ENCODE results near the gene BPHL.
"Not testable (repeated sequence)": the region's sequence is repeated elsewhere in the genome, so short reads cannot be mapped to it uniquely, and the experiment has no call there.

Gene BPHL

GRCh38 chr6:3186974-3187382 is 68.5 kb downstream of the BPHL start:
- no peaks in the 10 kb centered on the region for H3K36me3 ChIP-seq (ENCODE audit: insufficient read depth, low read length)
- H3K9me3 ChIP-seq (ENCODE audit: insufficient read depth, low read depth, low read length): peaks cover 3% of the 10 kb centered on the region; the same call in 1 of the 2 replicates
- no peak overlapping the region for H3K9ac ChIP-seq (ENCODE audit: low read depth, low read length)
- no peak overlapping the region for H3K4me3 ChIP-seq (ENCODE audit: low read length)
- WGBS: 96% methylated on average over 3 of the region's 3 CpGs
- no peaks in the 10 kb centered on the region for H3K4me1 ChIP-seq (ENCODE audit: insufficient read depth, low read length)
- no peak overlapping the region for H3K27ac ChIP-seq (ENCODE audit: low read depth, low read length)
- H3K27me3 ChIP-seq (ENCODE audit: insufficient read depth, low read length): no peaks in the 10 kb centered on the region

- Histone ChIP-seq H3K4me3 (ENCODE audit: low read length) (no peak overlapping the region), H3K27ac (ENCODE audit: low read depth, low read length) (no peak overlapping the region), H3K36me3 (ENCODE audit: insufficient read depth, low read length) (no peaks in the 10 kb centered on the region), H3K9ac (ENCODE audit: low read depth, low read length) (no peak overlapping the region), H3K9me3 (ENCODE audit: insufficient read depth, low read depth, low read length) (peaks cover 3% of the 10 kb centered on the region; the same call in 1 of the 2 replicates), H3K4me1 (ENCODE audit: insufficient read depth, low read length) (peaks cover 5% of the 10 kb centered on the region), H3K27me3 (ENCODE audit: insufficient read depth, low read length) (no peaks in the 10 kb centered on the region)
- WGBS: 94% methylated on average over 6 of the region's 7 CpGs
Observed at GRCh38 chr6:3188262-3188661, 69.8 kb downstream of the BPHL start.

- H3K4me1 ChIP-seq (ENCODE audit: insufficient read depth, low read length): peaks cover 12% of the 10 kb centered on the region
- not testable (repeated sequence) for H3K27me3 ChIP-seq (ENCODE audit: insufficient read depth, low read length); H3K4me3 ChIP-seq (ENCODE audit: low read length); H3K9me3 ChIP-seq (ENCODE audit: insufficient read depth, low read depth, low read length); H3K9ac ChIP-seq (ENCODE audit: low read depth, low read length); H3K27ac ChIP-seq (ENCODE audit: low read depth, low read length); H3K36me3 ChIP-seq (ENCODE audit: insufficient read depth, low read length)
- 96% methylated on average over 10 of the region's 10 CpGs for WGBS
Observed at GRCh38 chr6:3189192-3189591, 70.7 kb downstream of the BPHL start.

GRCh38 chr6:3190056-3190455 is 71.5 kb downstream of the BPHL start:
- no peak overlapping the region for H3K27ac ChIP-seq (ENCODE audit: low read depth, low read length)
- H3K9me3 ChIP-seq (ENCODE audit: insufficient read depth, low read depth, low read length): peaks cover 3% of the 10 kb centered on the region; the same call in 1 of the 2 replicates
- no peak overlapping the region for H3K4me3 ChIP-seq (ENCODE audit: low read length)
- 94% methylated on average over 4 of the region's 4 CpGs for WGBS
- no peaks in the 10 kb centered on the region for H3K36me3 ChIP-seq (ENCODE audit: insufficient read depth, low read length)
- no peaks in the 10 kb centered on the region for H3K27me3 ChIP-seq (ENCODE audit: insufficient read depth, low read length)
- no peak overlapping the region for H3K9ac ChIP-seq (ENCODE audit: low read depth, low read length)
- H3K4me1 ChIP-seq (ENCODE audit: insufficient read depth, low read length): peaks cover 20% of the 10 kb centered on the region

- H3K4me3 ChIP-seq (ENCODE audit: low read length): no peak overlapping the region
- WGBS: 98% methylated on average over 5 of the region's 5 CpGs
Observed at GRCh38 chr6:3190779-3191178, 72.3 kb downstream of the BPHL start.

GRCh38 chr6:3193102-3193849 is 74.8 kb downstream of the BPHL start:
- WGBS: 60% methylated on average over 23 of the region's 23 CpGs
- H3K9ac ChIP-seq (ENCODE audit: low read depth, low read length): no peak overlapping the region; the same call in 1 of the 2 replicates
- H3K27me3 ChIP-seq (ENCODE audit: insufficient read depth, low read length): no peaks in the 10 kb centered on the region
- H3K4me3 ChIP-seq (ENCODE audit: low read length): no peak overlapping the region
- H3K27ac ChIP-seq (ENCODE audit: low read depth, low read length): peak overlapping the region; percentile 65
- H3K9me3 ChIP-seq (ENCODE audit: insufficient read depth, low read depth, low read length): peaks cover 3% of the 10 kb centered on the region; the same call in 1 of the 2 replicates
- H3K4me1 ChIP-seq (ENCODE audit: insufficient read depth, low read length): peaks cover 28% of the 10 kb centered on the region
- H3K36me3 ChIP-seq (ENCODE audit: insufficient read depth, low read length): no peaks in the 10 kb centered on the region

More at GRCh38 chr6:3190779-3191178, 72.3 kb downstream of the BPHL start:
- Histone ChIP-seq H3K9me3 (ENCODE audit: insufficient read depth, low read depth, low read length) (peaks cover 3% of the 10 kb centered on the region; the same call in 1 of the 2 replicates), H3K27ac (ENCODE audit: low read depth, low read length) (no peak overlapping the region), H3K27me3 (ENCODE audit: insufficient read depth, low read length) (no peaks in the 10 kb centered on the region), H3K4me1 (ENCODE audit: insufficient read depth, low read length) (peaks cover 25% of the 10 kb centered on the region), H3K36me3 (ENCODE audit: insufficient read depth, low read length) (no peaks in the 10 kb centered on the region), H3K9ac (ENCODE audit: low read depth, low read length) (no peak overlapping the region)

GRCh38 chr6:3194535-3195419 is 76.3 kb downstream of the BPHL start:
- peaks cover 3% of the 10 kb centered on the region; the same call in 1 of the 2 replicates for H3K9me3 ChIP-seq (ENCODE audit: insufficient read depth, low read depth, low read length)
- peaks cover 33% of the 10 kb centered on the region for H3K4me1 ChIP-seq (ENCODE audit: insufficient read depth, low read length)
- peak overlapping the region; percentile 6; the same call in 1 of the 2 replicates for H3K4me3 ChIP-seq (ENCODE audit: low read length)
- peak overlapping the region; percentile 42; the same call in 1 of the 2 replicates for H3K9ac ChIP-seq (ENCODE audit: low read depth, low read length)
- H3K27me3 ChIP-seq (ENCODE audit: insufficient read depth, low read length): no peaks in the 10 kb centered on the region
- H3K36me3 ChIP-seq (ENCODE audit: insufficient read depth, low read length): no peaks in the 10 kb centered on the region
- 31% methylated on average over 19 of the region's 19 CpGs for WGBS
- peak overlapping the region; percentile 79 for H3K27ac ChIP-seq (ENCODE audit: low read depth, low read length)

GRCh38 chr6:3195420-3195694 is 76.8 kb downstream of the BPHL start:
- Histone ChIP-seq H3K9ac (ENCODE audit: low read depth, low read length) (peak overlapping the region; percentile 42; the same call in 1 of the 2 replicates), H3K36me3 (ENCODE audit: insufficient read depth, low read length) (no peaks in the 10 kb centered on the region), H3K4me1 (ENCODE audit: insufficient read depth, low read length) (peaks cover 33% of the 10 kb centered on the region), H3K4me3 (ENCODE audit: low read length) (peak overlapping the region; percentile 6; the same call in 1 of the 2 replicates), H3K27me3 (ENCODE audit: insufficient read depth, low read length) (no peaks in the 10 kb centered on the region), H3K9me3 (ENCODE audit: insufficient read depth, low read depth, low read length) (peaks cover 3% of the 10 kb centered on the region; the same call in 1 of the 2 replicates), H3K27ac (ENCODE audit: low read depth, low read length) (peak overlapping the region; percentile 79)
- 72% methylated on average over 5 of the region's 5 CpGs for WGBS

- Histone ChIP-seq H3K27me3 (ENCODE audit: insufficient read depth, low read length) (no peaks in the 10 kb centered on the region), H3K9ac (ENCODE audit: low read depth, low read length) (peak overlapping the region; percentile 42; the same call in 1 of the 2 replicates), H3K27ac (ENCODE audit: low read depth, low read length) (peak overlapping the region; percentile 79), H3K4me3 (ENCODE audit: low read length) (peak overlapping the region; percentile 6; the same call in 1 of the 2 replicates), H3K9me3 (ENCODE audit: insufficient read depth, low read depth, low read length) (no peaks in the 10 kb centered on the region), H3K4me1 (ENCODE audit: insufficient read depth, low read length) (peaks cover 33% of the 10 kb centered on the region), H3K36me3 (ENCODE audit: insufficient read depth, low read length) (no peaks in the 10 kb centered on the region)
- 62% methylated on average over 16 of the region's 16 CpGs for WGBS
Observed at GRCh38 chr6:3195695-3196497, 77.4 kb downstream of the BPHL start.

- Histone ChIP-seq H3K27ac (ENCODE audit: low read depth, low read length) (no peak overlapping the region), H3K4me1 (ENCODE audit: insufficient read depth, low read length) (peaks cover 33% of the 10 kb centered on the region), H3K9ac (ENCODE audit: low read depth, low read length) (no peak overlapping the region), H3K27me3 (ENCODE audit: insufficient read depth, low read length) (no peaks in the 10 kb centered on the region), H3K36me3 (ENCODE audit: insufficient read depth, low read length) (no peaks in the 10 kb centered on the region), H3K4me3 (ENCODE audit: low read length) (no peak overlapping the region), H3K9me3 (ENCODE audit: insufficient read depth, low read depth, low read length) (no peaks in the 10 kb centered on the region)
- WGBS: 97% methylated on average over 4 of the region's 5 CpGs
Observed at GRCh38 chr6:3196770-3197169, 78.3 kb downstream of the BPHL start.
